Adrenal gland (tissue), 5 donors: ENCODE results near the gene MDM4.

Experiments used
- POLR2A ChIP-seq, 2 donors: fragments of 450-650 bp; IDR thresholded peaks; one replicate each; pipeline ENCODE4 v1.6.1; 2017; ENCODE audit warnings: antibody characterized with exemption in 2 of 2, mild to moderate bottlenecking in 2 of 2, moderate library complexity in 1 of 2
- TF ChIP-seq, protein P1 (sequence below), 6 experiments: fragments of 450-650 bp in 4 of 6; fragments of 200-600 bp in 2 of 6; sonication (generic) in 1 of 6; IDR thresholded peaks; 1 replicate in 5 of 6; 2 replicates in 1 of 6; pipeline versions ENCODE4 v1.5.1 to v1.8.0; 2016 to 2021; ENCODE audit warnings: antibody characterized with exemption in 6 of 6, mild to moderate bottlenecking in 2 of 6, moderate library complexity in 1 of 6
- donor health status: DM: no; HTN: no; CAD: no.

DNA sequence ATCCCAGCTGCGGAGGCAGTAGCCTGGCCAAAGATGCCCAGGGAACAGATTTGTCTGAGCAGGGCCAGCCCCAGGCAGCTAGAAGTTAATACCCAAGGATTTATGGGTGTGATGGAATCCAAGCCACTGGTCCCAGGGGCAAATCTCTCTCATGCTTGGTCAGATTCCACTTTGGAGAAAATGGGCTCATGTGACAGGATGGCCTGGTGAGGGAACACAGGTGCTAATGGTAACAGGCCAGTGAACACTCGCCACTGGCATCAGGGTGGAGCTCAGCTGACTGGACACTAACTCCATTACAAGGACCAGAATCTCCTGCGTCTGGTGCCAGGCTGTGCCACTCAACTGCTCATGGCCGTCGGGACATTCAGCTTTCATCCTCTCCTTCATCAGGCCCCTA is 12.0 kb downstream of the MDM4 start:
- TF ChIP-seq, protein P1, sequence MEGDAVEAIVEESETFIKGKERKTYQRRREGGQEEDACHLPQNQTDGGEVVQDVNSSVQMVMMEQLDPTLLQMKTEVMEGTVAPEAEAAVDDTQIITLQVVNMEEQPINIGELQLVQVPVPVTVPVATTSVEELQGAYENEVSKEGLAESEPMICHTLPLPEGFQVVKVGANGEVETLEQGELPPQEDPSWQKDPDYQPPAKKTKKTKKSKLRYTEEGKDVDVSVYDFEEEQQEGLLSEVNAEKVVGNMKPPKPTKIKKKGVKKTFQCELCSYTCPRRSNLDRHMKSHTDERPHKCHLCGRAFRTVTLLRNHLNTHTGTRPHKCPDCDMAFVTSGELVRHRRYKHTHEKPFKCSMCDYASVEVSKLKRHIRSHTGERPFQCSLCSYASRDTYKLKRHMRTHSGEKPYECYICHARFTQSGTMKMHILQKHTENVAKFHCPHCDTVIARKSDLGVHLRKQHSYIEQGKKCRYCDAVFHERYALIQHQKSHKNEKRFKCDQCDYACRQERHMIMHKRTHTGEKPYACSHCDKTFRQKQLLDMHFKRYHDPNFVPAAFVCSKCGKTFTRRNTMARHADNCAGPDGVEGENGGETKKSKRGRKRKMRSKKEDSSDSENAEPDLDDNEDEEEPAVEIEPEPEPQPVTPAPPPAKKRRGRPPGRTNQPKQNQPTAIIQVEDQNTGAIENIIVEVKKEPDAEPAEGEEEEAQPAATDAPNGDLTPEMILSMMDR (IDR thresholded peaks at IDR 0.05) = no peak
- TF ChIP-seq POLR2A (IDR thresholded peaks at IDR 0.05) = no peak
